Stimulated activated CD4-positive, alpha-beta T cell treated with anti-CD3 and anti-CD28 coated beads, Interleukin-2, amount 100 ng/mL, for 4 hours (primary cell): ENCODE data around the gene DAP.
"Not testable (repeated sequence)": the region's sequence is repeated elsewhere in the genome, so short reads cannot be mapped to it uniquely, and the experiment has no call there.

Source experiments
- DNase-seq: peaks from one replicate; pipeline ENCODE4 v3.0.0-alpha.2; 2020; ENCODE audit warnings: low read depth

The DAP gene

DNA sequence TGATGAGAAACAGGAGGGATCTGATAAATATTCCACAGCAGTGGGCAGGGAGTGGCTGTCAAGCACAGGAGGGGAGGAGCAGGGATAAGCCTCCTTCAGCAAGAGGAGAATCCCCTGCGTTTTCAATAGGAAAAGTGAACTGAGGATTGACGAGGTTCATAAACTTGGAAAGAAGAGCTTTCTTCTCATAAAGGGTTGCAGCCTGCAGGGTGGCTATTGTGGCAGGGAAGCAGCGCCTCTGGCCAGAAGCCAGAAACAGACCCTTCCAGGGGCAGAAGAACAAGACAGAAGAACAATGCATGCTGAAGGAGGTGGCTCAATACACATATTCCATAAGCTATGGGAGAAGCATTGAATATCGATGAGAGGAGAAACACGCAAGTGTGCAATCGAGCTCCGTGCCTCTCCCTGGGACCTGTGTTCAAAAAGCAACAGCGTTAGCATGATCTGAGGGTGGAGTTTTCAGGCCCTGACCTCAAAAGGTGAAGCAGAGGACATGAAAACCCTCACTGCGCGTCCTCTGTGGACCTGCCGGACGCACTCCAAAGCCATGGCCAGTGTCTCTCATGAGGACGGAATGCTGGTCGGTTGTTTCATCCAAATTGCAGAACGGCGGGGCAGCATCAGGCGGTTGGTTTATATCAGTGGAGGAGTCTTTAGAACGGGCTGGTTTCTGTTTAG, 129.6 kb downstream of the DAP start:
- DNase-seq = no peak

DNA sequence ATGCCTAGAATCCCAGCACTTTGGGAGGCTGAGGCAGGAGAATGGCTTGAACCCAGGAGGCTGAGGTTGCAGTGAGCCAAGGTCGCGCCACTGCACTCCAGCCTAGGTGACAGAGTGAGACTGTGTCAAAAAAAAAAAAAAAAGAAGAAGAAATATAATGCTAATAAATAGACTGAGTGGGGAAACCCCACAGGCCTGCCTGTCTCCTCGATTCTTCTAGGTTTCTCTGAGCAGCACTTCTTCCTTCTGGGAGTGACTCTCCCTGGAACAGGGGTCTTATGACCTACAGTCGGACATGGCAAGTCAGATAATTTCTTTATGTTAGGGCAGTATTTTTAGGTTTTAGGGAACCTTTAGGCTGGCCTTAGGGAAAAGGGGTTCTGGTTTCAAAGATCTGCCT, 130.3 kb downstream of the DAP start:
- not testable (repeated sequence) for DNase-seq

DNA sequence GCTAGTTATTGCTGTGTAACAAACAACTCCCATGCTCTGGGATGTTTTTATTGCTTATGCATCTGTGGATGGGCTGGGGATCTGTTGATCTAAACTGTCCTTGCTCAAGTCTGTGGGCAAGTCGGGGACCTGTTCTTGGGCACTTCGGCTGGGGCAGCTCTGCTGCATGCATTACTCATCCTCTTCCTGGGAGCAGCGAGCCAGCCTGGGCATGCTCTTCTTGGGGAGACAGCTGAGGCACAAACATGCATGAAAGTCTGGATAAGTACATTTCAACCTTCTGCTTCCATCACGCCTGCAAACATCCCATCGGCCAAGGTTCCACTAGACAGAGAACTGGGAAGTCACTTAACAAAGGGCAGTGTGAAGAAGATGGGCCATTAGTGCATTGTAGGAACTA, 130.9 kb downstream of the DAP start:
- DNase-seq = no peak

- DNase-seq = no peak
Measured at GRCh38 chr5:10629682-10630081, 131.4 kb downstream of the DAP start.
